Measurements from ENCODE around the gene SGSM2. TPM values are rescaled to one million over a fixed set of nuclear protein-coding genes. Genes with fewer than 3 reads are reported as not detected.
"Not testable (repeated sequence)": the region's sequence is repeated elsewhere in the genome, so short reads cannot be mapped to it uniquely, and the experiment has no call there.

The SGSM2 gene
- total RNA-seq = 27.0 TPM
- long read RNA-seq, full-length matches to known transcripts = 6 of 41 reads
- long read RNA-seq, partial matches to known transcripts = 27 of 41 reads
- long read RNA-seq, other reads (novel, unspliced or antisense) = 8 of 41 reads

DNA sequence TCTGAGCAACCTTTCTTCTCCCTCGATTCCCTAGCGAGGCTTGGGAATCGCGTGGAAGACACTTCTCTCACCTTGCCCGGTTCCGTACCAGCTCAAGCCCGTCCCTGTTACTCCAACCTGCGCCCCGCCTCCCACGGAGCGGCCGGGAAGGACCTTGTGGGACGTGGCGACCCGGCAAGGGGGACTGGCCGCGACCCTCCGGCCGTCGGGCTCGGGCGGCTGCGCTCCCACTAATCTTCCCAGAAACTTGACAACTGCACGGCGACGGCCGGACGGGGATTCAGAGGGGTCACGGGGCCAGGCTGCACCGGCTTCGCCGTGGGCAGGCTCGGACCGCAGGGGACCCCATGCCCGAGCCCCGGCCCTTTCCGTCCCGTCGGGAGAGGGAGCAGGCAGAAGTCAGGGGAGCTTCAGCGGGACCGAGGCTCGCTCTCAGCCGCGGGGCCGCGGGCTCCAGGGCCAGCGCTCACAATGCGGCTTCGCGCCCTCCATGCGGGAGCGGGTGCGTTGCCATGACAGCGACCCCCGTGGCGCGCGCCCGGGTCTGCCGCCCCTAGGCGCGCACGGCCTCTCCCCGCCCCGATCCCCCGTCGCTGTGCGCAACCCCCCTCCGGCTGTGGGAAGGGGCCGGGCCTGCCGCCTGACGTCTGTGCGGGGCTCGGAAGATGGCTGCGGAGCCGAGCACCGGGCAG, at the start of gene SGSM2:
Gene SGSM2 (plus strand): TSS at position 650 of the 692 bp plus-strand sequence. CDS start 188 bp downstream, outside the sequence.
- peak; percentile 83 for ATAC-seq
- DNase-seq = peak; percentile 83
- intact Hi-C loops (cut with micrococcal nuclease) = no loop called here

DNA sequence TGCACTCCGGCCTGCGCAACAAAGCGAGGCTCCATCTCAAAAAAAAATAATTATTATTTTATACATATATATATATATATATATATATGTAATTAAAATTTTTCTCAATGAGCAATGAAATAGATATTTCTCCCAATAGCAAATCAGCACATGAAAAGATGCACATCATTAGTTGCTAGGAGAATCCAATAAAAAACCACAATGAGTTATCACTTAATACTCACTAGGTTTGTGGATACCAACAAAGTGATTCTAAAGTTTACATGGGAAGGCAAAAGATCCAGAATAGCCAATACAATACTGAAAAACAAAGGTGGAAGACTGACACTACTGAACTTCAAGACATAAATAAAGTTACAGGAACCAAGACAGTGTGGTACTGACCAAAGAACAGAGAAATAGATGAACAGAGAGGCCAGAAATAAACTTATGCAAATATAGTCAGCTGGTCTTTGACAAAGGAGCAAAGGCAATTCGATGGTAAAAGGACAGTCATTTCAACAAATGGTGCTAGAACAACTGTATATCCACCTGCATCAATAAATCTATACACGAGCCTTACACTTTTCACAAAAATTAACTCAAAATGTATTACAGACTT, 47.3 kb upstream of the SGSM2 start:
- intact Hi-C loops (cut with micrococcal nuclease) = no loop called here
- DNase-seq = no peak
- ATAC-seq = no peak

DNA sequence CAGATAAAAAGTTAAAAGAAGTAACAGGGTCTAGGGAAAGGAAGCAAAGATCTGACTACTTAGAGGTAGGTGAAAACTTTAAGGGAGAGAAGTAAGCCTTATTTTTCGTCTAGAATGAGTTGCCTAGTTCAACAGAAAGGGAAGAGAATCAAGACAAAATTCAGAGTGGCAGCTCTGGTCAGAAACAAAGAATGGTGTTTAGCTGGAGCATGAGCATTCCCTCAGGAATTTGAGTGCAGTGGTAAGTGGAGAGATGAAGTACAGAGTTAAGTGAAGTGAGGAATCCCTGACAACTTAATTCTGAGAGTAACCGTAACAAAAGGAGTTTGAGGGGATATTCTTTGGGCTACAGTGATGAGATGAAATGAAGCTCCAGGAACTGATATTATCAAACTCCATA, 45.2 kb upstream of the SGSM2 start:
- ATAC-seq = no peak
- DNase-seq = no peak

GRCh38 chr17:2295575-2295974, 41.7 kb upstream of the SGSM2 start:
- ATAC-seq (no peak), DNase-seq (no peak)

More for the DNA sequence above, 45.2 kb upstream of the SGSM2 start:
- intact Hi-C loops (cut with micrococcal nuclease) = no loop called here

DNA sequence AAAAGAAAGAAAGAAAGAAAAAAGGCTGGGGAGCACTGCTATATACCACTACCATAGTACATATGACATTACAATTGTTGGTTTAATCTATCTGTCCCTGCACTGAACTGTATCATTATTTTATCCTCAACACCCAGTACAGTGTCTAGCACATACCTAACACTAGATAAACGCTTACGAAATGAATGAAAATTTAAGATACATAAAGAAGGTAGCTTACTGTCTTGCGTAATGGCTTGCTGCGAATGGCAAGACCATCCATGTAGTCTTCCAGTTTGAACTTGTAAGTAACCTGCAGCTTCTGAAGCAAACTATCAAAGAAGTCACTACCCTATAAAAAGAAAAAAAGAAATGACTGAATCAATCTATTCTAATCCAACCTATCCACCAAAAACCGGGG, 40.3 kb upstream of the SGSM2 start:
- DNase-seq (no peak), ATAC-seq (no peak)
- intact Hi-C loops (cut with micrococcal nuclease) = no loop called here

More at GRCh38 chr17:2295575-2295974, 41.7 kb upstream of the SGSM2 start:
- intact Hi-C loops (cut with micrococcal nuclease) = no loop called here

- ATAC-seq (no peak), DNase-seq (no peak)
- intact Hi-C loops (cut with micrococcal nuclease) = no loop called here
Observed at GRCh38 chr17:2299136-2299535, 38.2 kb upstream of the SGSM2 start.

DNA sequence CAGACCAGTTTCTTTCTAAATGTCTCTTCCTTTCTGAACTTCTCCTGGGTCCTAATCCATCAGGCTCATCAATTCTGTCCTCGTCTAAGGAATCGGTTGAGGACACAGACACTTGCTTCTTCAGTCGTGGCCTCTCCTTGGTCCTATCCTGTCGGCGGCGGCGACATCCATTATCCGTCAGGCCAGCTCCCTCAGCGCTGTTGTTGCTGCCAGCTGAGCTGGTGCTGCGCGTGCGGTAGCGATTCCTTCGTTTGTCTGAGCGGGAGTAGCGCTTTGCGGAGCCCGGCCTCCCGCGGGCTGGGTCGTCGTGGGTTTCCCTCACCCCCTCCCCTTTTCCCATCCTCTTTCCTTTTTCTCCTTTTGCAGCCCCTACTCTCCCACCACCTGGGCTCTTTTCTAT, 37.5 kb upstream of the SGSM2 start:
- intact Hi-C loops (cut with micrococcal nuclease) = no loop called here
- ATAC-seq = no peak
- no peak for DNase-seq

GRCh38 chr17:2302778-2303203, 34.5 kb upstream of the SGSM2 start:
- DNase-seq (no peak), ATAC-seq (no peak)
- intact Hi-C loops (cut with micrococcal nuclease) = no loop called here

DNA sequence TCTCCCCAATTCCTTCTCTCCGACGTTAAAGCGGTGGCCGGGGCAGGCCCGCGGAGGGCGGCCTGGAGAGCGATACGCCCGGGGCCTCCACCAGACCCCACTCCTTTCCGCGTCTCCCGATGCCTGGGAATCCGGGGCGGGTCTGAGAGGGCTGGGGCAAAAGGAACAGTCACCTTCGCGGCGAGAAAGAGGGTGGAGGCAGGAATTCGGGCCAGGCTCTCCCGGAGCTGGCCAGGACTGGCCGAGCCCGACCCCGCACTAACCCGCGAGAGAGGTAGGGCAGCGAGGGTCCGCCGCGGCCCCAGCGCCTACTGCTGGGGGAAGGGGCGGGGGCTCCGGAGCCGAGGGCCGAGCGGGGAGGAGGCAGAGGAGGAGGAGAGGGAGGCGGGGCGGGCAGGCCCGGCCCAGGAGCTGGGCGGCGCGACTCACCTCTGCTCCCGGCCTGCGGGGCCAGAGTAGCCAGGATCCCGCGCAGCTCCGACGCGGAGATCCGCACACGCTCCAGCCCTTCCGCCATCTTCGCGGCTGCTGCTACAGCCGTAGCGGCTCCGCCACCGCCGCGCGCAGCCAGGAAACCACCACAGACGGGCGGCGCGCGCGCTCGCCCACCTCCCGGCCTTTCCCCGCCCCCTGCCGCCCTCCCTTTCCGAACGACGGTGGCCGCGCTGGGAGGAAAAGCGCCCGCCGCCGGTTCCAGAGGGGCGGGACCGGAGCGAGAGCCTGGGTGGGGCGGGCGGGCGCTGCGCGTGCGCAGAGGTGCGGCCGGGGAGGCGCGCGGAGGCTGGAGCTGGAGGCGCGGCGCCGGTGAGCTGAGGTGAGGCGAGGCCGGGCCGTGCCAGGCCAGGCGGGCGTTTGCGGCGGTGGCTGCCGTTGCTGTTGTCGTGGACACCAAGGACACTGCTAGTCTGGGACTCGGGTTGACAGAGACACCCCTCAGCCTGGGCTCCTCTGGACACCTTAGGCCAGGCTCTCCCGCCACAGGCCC, 33.8 kb upstream of the SGSM2 start, which contains the start of the genes SMG6 and SRR:
Gene SMG6 (minus strand): TSS at position 582 of the 985 bp plus-strand sequence. CDS start 65 bp downstream, at position 517.
Gene SRR (plus strand): TSS at position 747 of the 985 bp plus-strand sequence. CDS start 11,611 bp downstream, outside the sequence.
- peak; percentile 95 for DNase-seq
- intact Hi-C loops (cut with micrococcal nuclease) = no loop called here
- ATAC-seq = peak; percentile 98

DNA sequence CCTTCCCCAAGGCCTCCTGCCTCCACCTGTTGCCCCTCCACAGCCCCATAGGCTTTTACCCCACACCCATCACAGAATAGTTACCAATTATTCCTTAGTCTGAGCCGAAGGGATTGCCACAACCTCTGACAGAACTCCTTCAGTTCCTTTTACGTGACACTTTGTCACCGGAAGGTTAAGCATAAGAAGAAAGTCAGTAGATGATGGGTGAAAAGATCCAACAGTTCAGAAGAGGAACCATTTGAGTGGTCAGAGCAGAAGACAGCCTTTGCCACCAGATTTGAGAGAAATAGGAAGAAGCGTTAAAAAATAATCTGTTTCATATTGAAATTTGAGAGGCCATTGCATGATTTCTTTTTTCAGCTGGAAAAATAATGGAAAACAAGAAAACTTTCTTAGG, 32.4 kb upstream of the SGSM2 start:
- ATAC-seq (no peak), DNase-seq (no peak)
- intact Hi-C loops (cut with micrococcal nuclease) = no loop called here

DNA sequence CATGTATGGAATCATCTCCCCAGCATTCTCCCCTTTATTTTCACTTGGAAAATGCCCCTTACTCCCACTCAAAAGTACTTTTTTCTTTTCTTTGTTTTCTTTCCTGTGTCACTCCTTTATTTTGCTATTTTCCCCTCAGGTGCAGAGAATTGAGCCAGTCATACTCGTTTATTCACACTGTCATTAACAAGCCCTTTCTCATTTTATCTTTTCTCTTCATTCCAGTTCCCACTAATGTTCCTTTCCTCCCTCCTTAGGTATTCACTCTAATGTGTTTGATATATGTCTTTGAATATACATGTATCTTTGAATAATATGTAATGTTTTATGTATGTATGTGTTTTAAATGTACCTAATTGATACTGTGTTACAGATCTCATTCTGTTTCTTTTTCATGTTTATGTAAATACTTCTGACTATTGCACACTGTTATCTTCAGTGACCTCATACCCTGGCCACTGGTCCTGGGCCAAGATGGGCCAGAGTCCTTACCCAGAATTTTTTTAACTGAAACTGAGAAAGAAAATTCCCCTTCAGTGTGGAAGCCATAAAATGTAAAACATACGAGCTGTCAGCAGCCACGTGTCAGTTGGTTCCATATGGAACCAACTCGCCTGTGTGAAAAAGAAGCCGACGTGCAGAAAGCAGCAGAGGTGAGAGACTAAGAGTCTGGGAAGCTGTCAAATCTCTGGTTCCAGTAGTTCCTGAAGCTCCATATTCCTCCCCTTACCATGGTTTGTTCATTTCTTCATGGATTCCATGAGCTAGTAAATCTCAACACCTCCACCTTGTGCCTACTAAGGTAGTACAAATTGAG, 27.8 kb upstream of the SGSM2 start:
- no peak for ATAC-seq
- intact Hi-C loops (cut with micrococcal nuclease) = no loop called here
- no peak for DNase-seq

DNA sequence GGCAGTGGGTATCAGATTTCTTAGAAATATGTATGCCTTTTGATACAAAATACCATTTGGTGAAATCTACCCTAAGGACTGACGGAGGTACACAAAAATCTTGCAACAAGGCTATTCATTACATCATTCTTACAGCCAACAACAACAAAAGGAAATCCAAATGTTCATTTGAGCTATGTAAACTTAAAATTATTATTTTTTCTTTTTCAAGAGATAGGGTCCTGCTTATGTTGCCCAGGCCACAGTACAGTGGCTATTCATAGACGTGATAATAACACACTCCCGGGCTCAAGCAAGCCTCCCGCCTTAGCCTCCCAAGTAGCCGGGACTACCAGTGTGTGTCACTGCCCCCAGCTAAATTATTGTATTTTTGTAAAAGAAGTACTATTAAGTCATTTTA, 24.6 kb upstream of the SGSM2 start:
- intact Hi-C loops (cut with micrococcal nuclease) = no loop called here
- no peak for ATAC-seq
- no peak for DNase-seq

GRCh38 chr17:2316916-2317205, 20.4 kb upstream of the SGSM2 start:
- ATAC-seq; DNase-seq; intact Hi-C loops (cut with micrococcal nuclease): not testable (repeated sequence)

DNA sequence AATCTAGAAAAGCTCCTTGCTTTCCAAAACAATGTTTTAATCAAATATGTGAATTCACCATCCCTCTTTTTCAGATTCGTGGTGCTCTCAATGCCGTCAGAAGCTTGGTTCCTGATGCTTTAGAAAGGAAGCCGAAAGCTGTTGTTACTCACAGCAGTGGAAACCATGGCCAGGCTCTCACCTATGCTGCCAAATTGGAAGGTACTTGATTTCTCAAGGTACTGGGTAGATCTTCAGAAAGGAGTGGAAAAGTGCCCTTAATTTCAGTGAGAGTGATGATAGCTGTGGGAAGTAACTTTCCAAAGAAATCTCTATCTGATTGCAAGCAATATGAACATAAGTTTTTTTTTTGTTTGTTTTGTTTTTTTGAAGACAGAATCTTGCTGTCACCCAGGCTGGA, 19.5 kb upstream of the SGSM2 start:
- ATAC-seq (no peak), DNase-seq (no peak)
- intact Hi-C loops (cut with micrococcal nuclease) = no loop called here

GRCh38 chr17:2319051-2319450, 18.2 kb upstream of the SGSM2 start:
- ATAC-seq (no peak), DNase-seq (no peak)
- intact Hi-C loops (cut with micrococcal nuclease) = no loop called here

DNA sequence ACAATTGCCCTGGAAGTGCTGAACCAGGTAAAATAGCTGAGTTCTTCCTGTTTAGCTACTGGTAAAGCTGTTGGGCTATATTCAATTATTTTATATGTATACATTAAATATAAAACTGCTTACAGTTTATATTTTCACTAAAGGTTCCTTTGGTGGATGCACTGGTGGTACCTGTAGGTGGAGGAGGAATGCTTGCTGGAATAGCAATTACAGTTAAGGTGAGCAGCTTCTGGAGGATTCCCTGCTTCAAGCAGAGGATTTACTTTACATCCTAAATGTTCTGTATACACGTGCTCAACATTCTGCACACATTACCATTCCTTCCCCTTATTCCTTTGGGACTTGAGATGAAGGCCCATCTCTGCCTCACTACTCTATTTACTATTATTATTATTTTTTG, 15.9 kb upstream of the SGSM2 start:
- intact Hi-C loops (cut with micrococcal nuclease) = no loop called here
- DNase-seq = no peak
- ATAC-seq = no peak

GRCh38 chr17:2323629-2324314, 13.5 kb upstream of the SGSM2 start:
- ATAC-seq = no peak
- DNase-seq = no peak
- intact Hi-C loops (cut with micrococcal nuclease) = no loop called here

DNA sequence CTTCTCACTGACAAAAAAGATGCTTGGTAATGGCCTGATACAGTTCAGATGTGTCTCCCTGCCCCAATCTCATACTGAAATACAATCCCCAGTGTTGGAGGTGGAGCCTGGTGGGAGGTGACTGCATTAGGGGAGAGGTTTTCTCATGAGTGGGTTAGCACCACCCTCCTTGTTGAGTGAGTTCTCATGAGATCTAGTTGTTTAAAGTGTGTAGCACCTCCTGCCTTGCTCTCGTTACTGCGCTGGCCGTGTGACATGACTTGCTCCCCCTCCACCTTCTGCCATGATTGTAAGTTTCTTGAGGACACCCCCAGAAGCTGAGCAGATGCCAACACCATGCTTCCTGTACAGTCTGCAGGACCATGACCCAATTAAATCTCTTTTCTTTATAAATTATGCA, 6.0 kb upstream of the SGSM2 start:
- no peak for DNase-seq
- intact Hi-C loops (cut with micrococcal nuclease) = no loop called here
- no peak for ATAC-seq

Data from left ventricle myocardium superior (tissue), 1 donor.